ENCODE results near the gene MYO1G.
"Not testable (repeated sequence)": the region's sequence is repeated elsewhere in the genome, so short reads cannot be mapped to it uniquely, and the experiment has no call there.

MYO1G gene

DNA sequence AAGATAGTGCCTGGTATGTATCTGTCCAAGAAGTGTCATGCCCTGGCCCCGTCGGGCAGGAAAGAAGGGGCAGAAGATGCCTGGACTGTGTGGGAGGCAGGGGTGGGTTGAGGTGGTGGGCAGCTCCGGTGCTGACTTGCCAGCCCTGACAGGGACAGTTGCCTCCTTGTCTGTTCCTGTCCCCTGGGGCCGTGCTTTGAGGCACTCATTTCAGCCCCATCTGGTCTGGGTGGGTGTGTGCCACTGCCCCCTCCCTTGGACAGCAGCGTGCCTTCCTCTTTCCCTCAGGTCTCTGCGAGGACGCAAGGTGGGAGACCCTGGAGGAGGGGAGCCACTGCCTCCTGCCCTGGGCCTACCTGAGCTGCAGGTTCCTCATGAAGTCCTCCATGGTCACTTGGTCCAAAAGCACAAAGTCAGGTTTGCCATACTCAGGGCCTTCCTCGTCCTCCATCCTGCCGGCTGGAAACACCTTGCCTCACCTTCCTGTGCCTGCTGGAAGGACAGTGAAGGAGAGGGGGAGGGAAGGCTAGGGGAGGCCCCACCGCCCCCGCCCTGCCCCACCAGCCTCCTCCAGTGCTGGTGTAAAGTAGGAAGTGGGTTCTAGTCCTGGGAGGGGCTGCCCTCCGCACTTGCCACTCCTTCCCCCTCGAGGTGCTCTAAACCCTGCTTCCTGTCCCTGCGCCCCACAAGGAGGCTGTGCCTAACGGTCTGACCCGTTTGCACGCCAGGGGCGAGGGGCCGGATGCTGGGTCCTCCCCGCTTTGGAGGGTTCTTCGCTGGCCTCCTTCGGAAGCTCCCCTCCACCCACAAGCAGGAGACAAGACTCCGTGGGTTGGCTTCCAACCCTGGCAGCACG, at the start of gene MYO1G:
Gene MYO1G, minus strand, starts transcription at position 505 of the 856 bp plus-strand sequence. Its CDS starts 54 bp downstream, at position 451.
- peak; percentile 40 to 58 for DNase-seq

DNA sequence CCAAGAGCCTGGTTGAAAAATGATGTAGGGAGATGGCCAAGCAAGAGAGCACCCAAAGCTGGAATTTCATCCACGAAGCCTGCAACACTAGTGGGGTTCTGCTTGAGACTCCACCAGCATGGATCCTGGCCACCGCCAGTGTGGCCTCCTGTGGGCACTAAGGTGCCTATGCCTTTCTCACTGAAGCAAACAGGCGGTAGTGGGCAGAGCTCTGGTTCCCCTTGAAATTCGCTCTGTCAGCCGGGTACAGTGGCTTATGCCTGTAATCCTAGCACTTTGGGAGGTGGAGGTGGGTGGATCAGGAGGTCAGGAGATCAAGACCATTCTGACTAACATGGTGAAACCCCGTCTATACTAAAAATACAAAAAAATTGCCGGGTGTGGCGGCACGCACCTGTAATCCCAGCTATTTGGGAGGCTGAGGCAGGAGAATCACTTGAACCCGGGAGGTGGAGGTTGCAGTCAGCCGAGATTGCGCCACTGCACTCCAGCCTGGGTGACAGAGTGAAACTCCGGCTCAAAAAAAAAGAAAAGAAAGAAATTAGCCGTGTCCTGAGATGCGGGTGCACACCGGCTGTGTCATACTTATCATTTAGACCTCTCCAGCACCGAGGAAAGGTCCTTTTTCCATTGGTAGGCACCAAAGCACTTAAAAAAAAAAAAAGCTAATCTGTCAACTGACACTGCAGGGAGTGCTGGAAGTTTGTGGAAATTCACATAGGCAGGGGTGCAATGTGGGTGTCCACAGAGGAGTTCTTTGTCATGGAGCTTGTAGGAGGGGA, 49.5 kb upstream of the MYO1G start:
- DNase-seq, result no peak

DNA sequence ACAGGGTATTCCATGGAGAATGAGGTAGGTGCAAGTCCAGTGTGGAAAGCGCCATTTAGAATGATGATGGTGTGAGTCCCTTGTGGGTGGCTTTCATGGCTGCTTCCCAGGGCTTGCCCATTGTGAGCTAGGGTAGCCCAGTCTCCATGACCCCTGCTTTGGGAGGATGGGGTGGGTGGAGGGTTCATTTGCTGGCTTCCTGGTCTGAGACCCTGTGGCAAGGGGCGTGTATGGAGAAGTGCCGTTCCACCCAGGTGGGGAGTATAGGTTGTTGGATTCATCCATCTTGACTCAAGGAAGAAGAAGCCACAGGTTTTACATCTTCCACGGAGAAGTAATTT, 48.9 kb upstream of the MYO1G start:
- no peak for DNase-seq

DNA sequence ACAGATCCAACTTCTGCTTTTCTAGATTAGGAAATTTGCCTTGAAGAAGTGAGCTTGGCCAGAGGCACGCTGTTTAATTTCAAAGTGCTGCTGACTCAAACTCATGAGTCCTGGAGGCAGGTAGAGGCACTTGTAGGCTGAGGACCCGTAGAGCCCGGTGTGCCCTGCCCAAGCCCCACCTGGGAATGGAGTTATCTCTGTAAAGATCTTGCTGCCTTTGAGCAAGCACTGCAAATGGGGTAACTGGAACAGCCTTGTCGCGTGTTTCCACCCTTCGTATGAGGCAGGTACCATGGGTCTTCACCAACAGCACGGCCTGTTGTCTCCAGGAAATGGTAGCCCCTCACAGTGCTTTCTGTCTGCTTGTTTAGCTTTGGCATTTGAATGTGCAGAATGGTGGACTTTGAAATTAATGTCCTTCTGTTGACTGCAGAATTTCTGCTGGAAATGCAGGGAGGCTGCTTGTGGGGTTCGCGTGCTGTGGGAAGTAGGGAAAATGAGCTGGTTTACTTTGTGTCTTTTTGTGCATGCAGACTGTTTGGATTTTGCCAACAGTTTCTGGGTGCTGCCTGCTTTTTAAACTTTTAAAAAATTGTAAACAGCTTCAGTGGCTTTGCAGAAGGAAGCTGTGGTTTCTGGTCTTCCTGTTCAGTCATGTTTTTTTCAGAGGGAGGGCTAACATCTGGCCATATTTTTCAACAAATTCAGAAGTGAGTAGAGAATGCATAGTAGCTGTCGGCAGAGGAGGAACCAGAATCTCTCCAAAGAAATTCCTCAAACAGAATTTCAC, 48.4 kb upstream of the MYO1G start:
- no peak for DNase-seq

DNA sequence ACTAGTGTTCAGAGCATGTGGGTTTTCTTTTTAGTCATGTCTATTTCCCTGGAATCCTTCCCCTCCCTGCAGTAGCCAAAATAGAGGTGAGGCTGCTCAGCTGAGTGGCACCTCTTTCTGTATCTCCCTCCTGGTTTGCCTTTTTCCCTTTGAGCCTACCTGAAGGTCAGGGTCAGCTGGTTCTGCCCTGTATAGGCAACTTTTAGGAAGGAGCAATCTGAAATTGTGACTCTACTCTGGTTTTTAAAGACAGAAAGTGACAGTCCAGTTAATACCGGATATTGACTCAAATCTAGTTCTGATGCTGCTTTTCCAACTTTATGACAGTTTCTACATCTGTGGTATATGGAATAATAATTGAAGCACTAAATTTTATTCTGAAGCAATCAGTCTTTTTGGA, 47.2 kb upstream of the MYO1G start:
- no peak for DNase-seq

DNA sequence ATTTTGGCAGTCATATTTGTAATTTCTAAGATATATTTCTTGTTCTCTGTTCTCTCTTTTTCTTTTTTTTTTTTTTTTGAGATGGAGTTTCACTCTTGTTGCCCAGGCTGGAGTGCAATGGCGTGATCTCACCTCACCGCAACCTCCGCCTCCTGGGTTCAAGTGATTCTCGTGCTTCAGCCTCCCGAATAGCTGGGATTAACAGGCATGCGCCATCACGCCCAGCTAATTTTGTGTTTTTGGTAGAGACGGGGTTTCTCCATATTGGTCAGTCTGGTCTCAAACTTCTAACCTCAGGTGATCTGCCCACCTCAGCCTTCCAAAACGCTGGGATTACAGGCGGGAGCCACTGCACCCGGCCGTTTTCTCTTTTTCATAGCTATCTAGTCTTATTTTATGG, 46.7 kb upstream of the MYO1G start:
- not testable (repeated sequence) for DNase-seq

DNA sequence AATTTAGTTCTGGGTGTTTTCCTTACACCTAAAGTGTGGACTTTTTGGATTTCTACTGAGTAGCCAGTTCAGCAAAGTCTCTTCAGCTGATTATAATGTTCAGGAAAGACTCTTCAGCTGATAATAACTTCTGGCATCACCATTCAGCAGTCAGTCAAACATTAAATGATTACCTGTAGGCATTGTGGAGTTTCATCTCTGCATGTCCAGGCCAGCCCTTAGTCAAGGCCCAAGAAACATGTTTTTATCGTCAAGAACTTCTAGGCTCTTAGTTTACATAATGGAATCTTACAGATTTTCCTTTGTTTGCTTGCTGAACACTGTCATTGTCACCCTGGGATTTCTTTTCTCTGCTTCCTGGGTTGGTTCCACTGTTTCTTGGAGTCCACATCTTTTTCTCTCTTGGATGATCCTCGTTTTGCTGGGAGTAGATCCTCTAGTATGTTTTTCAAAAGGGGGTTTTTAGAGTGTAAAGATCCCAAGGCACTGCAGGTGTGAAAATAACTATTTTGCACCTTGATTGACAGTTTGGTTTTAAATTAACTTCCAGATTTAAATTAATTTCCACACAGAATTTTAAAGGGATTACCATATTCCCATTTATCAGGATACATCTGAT, 45.4 kb upstream of the MYO1G start:
- DNase-seq, result no peak

DNA sequence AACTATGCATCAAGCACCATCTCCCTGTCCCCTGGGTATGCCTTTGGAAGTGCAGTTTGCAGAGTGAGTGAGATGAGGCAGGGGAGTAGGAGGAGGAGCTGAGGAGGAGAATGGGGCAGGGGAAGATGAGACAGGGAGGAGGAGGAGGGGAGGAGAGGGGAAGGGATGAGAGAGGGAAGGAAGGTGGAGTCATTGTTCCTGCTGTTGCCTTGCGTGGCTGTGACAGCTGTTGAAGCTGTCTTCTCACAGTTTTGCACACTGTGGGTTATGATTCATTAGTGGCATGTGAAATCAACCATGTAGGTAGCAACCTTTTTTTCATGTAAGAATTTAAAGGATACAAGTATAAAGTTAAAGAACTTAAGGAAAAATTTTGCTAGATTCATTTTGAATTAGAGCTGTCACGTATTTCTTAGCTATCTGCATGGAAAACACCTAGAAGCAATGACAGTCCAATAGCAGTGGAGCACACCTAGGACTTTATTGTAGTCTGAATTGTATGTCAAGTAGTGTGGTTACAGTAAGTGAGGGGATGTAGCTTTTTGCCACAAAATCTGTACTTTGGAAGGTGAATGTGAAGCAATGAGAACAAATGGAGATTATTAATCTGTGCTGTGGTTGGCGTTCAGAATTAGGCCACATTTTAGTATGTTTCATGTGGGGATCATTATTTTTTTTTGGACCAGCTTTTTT, 42.9 kb upstream of the MYO1G start:
- peak; percentile 6 to 17 for DNase-seq

DNA sequence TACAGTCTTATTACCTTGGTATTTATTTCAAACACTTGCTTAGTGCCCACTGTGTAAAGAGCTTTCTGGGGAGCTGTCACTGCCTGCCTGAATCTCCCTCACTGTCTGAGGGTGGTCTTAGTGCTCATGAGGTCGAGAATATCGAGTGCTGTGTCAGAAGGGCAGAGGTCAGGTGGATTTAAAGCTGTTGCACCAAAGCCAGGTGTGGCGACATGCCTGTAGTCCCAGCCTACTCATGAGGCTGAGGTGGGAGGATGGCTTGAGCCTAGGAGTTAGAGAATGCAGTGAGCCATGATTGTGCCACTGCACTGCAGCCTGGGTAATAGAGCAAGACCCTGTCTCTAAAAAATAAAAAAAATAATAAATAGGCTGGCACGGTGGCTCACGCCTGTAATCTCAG, 42.1 kb upstream of the MYO1G start:
- DNase-seq, result no peak

DNA sequence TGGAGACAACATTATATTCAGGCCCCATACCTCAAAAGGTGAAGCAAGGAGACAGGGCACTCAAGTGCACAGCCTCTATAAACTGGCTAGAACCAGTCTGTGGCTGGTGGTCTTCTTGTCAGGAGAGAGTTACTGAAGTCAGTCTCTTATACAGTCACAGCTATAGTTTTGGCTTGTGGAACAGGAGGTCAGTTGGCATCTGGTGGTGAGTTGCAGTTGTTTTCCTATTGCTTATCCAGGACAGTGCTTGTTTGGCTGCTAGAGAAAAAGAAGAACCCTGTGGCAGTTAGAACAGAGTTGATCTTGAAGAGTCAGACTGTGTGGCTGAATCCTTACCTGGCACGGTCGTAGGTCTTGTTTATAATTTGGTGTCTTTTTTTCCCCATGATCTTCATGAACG, 38.4 kb upstream of the MYO1G start:
- no peak for DNase-seq

DNA sequence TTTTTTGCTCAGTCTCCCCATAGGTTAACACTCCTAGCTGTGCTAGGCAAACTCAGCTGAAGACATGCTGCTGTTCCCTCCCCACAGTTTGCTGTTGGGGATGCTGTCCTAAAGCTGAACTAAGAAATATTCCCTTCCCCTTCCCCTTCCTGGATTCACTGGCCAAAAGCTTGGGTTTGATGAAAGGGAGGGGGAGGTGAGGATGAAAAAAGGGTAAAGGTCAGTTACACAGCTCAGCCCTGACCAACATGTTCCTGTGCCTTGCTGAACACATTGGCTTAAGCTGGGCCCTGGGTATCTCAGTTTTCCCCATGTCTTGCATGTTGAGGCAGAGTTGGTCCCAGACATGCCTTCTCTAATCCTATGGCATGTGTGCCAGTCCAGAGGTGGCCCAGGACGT, 36.5 kb upstream of the MYO1G start:
- DNase-seq, result no peak

DNA sequence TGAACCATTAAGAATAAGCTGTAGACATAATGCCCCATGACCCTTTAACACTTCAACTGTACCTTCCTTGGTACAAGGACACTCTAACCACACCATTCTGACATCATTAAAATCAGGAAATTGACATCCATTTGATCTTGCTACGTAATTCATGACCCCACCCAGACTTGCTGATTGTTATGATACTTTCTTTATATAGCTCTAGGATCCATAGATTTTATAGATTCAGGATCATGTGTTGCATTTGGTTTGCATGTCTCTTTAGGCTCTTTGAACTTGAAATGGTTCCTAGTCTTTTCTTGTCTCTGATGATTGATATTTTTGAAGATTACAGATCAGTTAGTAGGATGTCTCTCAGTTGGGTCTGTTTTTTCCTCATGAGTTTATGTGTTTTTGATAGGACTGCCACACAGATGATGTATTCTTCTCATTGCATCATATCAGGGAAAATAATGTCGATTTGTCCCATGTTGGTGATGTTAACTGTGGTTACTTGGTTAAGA, 34.7 kb upstream of the MYO1G start:
- DNase-seq, result no peak

DNA sequence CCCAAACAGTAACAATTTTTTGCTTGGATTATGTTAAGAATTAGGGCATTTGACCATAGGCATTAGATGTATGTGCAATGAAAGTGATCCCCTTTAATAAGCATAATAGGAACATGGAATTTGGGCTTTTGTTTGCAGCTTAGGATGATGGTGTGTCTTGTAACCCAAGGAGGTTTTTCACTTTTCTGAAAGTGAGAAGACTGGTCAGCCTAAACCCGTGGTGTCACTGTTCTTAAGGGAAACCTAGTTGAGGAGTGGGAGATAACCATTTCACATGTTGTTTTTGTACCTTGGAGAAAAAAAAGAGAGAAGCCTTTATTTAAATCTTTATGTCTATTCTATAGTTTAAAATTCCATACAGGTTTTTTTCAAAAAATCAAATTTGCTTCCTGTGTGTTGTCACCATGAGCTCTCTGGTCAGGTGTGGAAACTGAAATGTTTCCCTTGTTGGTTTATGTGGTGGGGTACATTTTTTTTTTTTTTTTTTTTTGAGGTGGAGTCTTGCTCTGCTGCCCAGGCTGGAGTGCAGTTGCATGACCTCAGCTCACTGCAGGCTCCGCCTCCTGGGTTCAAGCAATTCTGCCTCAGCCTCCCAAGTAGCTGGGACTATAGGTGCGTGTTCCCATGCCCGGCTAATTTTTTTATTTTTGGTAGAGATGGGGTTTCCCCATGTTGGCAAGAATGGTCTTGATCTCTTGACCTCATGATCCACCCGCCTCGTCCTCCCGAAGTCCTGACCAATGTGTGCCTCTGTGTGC, 28.9 kb upstream of the MYO1G start:
- no peak for DNase-seq

DNA sequence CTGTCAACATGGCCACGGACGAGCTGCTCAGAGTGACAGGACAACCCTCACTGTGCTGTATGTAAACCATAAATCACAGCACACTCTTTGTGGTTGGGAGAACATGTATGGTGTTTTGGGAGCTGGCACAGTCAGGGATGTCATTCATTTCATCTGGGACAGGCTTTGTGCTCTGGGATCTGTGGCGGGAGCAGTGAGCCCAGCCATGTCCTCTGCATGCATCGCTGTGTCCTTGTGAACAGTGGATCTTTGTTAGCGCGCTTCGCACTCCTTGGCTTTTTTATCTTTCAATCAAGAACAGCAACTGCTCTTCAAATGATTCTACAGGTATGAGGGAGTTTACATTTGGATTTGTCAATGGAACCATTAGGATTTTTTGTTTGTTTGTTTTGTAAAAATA, 28.3 kb upstream of the MYO1G start:
- no peak for DNase-seq

DNA sequence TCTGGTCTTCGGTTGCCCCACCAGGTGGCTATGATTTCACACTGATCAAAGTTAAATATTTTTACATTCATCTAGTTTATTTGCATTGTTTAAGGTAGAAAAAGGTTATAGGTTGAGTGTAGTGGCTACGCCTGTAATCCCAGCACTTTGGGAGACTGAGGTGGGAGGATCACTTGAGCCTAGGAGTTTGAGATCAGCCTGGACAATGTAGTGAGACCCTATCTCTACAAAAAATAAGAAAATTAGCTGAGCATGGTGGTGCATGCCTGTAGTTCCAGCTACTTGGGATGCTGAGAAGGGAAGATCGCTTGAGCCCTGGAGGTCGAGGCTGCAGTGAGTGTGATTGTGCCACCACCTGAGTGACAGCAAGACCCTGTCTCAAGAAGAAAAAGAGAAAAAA, 25.0 kb upstream of the MYO1G start:
- no peak for DNase-seq

DNA sequence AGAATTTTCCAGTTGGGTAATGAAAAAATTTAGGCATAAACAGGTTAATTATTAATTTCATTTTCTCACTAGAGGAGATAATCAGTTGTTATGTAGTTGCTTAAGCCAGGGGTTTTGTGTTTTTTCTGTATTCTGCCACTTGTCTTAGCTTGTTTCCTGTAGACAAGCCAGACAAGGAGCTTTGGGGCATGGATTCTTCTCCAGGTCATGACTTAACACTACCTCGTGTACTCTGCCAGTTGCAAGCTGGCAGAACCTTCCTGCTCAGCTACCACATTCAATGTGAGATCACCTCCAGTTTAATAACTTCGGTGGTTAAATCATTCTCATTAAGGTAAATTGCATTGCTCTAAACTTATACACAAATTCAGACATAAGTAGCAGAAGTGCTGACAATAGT, 23.0 kb upstream of the MYO1G start:
- DNase-seq, result no peak

DNA sequence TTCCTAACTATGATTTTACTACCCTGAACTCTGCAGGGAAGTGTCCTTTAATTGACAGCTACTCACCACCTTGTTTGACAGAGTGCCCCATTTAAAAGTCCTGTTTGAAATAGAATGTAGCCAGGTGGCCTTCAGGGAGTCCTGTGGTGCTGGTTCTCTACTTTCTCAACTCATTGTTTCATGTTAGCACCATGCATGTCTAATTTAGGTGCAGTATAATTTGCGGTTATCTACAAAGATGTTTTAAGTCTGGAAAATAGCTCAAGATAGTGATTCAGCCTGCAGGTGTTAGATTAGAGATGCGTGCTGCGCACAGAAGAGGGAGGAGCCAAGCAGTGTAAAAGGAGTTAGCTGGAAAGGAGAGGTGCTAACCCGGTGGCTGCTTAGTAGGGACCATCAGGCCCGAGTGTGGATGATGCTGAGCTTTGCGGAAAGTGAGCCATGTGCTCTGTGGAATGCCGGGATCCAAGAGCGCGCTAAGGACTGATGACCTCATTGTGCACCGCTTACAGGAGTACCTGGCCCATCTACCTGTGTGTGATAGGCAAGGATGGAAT, 22.4 kb upstream of the MYO1G start:
- DNase-seq, result peak in 1 of 2 experiments; percentile 5

DNA sequence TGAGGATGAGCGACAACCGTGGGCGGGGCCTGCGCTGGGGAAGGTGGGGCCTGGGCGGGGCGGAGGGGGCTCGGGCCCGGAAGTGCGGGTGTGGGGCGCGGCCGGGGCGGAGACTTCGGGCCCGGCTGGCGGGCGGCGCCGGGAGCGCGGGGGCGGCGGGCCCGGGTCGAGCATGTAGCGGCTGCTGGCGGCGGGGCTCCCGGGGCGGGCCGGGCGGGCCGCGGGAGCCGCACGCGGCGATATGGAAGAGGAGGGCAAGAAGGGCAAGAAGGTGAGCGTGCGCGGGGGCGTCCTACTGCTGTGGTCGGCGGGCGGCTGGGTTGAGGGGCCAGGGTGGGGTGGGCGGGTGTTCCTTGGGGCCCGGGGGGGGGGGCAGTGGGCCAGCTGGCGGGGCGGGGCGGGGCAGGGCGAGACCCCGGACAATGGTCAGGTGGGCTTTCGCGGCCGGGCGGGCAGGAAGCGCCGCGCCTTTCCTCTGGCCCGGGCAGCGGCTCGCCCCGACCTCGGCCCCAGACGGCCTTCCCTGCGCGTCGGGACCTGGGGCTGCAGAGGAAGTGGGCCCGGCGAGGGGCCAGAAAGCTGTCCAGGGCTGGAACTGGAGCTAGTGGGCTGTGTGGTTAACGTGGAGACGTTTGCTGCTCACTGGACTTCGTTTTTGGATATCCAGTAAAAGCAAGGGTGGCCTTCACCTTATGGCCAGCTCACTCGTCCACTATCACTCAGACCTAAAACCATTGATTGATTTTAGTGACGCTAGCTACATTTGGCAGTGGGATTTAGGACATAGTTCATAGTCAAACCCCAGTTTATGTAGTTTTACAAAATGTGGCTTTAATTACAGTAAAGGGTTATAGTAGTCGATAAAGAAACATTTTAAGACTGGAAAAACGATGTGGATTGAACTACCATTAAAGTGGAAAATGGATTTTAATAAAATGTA, 21.5 kb upstream of the MYO1G start, which contains the start of gene CCM2:
Gene CCM2, plus strand, starts transcription at position 109 of the 940 bp plus-strand sequence. Its CDS starts 133 bp downstream, at position 242.
- DNase-seq, result peak in 1 of 2 experiments; percentile 38

DNA sequence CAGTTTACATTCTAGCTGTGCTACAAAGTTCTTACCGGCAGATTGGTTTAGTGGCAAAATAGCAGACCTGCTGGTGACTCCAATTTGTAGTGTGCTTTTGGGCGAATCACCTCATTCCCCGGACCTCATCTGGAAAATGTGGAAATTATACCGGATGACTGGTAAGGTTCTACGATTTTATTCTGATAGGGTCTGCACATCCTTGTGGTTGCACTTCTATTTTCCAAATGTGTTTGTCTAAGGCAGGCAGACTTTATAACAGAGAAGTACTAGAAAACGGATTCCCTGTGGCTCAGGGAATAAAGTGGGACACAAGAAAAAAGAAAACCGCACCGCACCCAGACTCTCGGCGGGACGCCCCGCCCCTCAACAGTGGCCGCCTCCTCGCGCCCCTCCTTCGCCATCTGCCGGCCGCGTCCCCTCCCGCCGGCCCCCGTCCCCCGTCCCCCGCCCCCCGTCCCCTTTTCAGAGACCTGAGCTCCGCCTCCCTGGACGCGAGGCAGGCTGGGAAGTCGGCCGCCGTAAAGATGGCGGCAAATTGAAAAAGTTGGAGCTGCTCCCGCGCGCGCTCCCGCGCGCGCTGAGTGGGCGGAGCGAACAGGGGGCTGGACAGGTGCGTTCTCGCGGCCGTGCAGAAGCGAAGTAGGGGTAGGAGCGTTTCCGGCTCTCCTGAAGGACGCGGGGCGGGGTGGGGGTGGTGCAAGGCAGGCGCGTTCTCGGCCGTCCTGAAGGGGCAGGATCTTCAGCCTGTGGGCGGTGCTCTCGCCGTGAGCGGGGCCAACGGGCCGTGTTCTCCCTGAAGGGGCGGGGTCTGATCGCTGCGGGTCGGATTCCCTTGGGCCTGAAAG, 20.7 kb upstream of the MYO1G start:
- peak; percentile 97 for DNase-seq

Data from NCI-H524 (cell line).